ENCODE measurements around the gene KSR1.

GRCh38 chr17:27420211-27420950, 35.9 kb upstream of the KSR1 start:
- TF ChIP-seq CTCF (conservative IDR thresholded peaks at IDR 0.05 in 1 of 2, IDR thresholded peaks at IDR 0.05 in 1 of 2; ENCODE audit: low read depth in 1 of 2, low read length in 2 of 2) (no peak), EZH2 (IDR thresholded peaks at IDR 0.05; ENCODE audit: low read length, missing control alignments) (no peak)
